ENCODE results near the gene LRRC3. TPM values are rescaled to one million over a fixed set of nuclear protein-coding genes. Genes with fewer than 3 reads are reported as not detected.
"Not testable (repeated sequence)": the region's sequence is repeated elsewhere in the genome, so short reads cannot be mapped to it uniquely, and the experiment has no call there.

LRRC3 gene
- 3.7 TPM for total RNA-seq

GRCh38 chr21:44454747-44455523 is at the start of gene LRRC3:
Gene LRRC3 (plus strand): TSS chr21:44455510. CDS start chr21:44456645, 1,135 bp downstream.
- FAIRE-seq (no peak), DNase-seq (ENCODE audit: low spot score in 2 of 2) (peak; percentile 66 to 84)

GRCh38 chr21:44405948-44406872 is 49.1 kb upstream of the LRRC3 start:
- DNase-seq (ENCODE audit: low spot score in 2 of 2) = no peak
- no peak for FAIRE-seq

GRCh38 chr21:44406953-44407352 is 48.4 kb upstream of the LRRC3 start:
- FAIRE-seq (no peak), DNase-seq (ENCODE audit: low spot score in 2 of 2) (no peak)

GRCh38 chr21:44407493-44407892 is 47.8 kb upstream of the LRRC3 start:
- no peak for FAIRE-seq
- DNase-seq (ENCODE audit: low spot score in 2 of 2) = no peak

GRCh38 chr21:44408226-44408625 is 47.1 kb upstream of the LRRC3 start:
- FAIRE-seq = no peak
- DNase-seq (ENCODE audit: low spot score in 2 of 2) = no peak

GRCh38 chr21:44413566-44414290 is 41.6 kb upstream of the LRRC3 start:
- DNase-seq (ENCODE audit: low spot score in 2 of 2) = no peak
- FAIRE-seq = no peak

- no peak for FAIRE-seq
- DNase-seq (ENCODE audit: low spot score in 2 of 2) = no peak
Measured at GRCh38 chr21:44414291-44415072, 40.8 kb upstream of the LRRC3 start.

- FAIRE-seq = no peak
- DNase-seq (ENCODE audit: low spot score in 2 of 2) = no peak
Measured at GRCh38 chr21:44415073-44416025, 40.0 kb upstream of the LRRC3 start.

- no peak for FAIRE-seq
- no peak for DNase-seq (ENCODE audit: low spot score in 2 of 2)
Measured at GRCh38 chr21:44416193-44416592, 39.1 kb upstream of the LRRC3 start.

GRCh38 chr21:44417621-44418107 is 37.6 kb upstream of the LRRC3 start:
- FAIRE-seq = not testable (repeated sequence)

GRCh38 chr21:44418108-44418875 is 37.0 kb upstream of the LRRC3 start:
- FAIRE-seq (no peak), DNase-seq (ENCODE audit: low spot score in 2 of 2) (no peak)

More at GRCh38 chr21:44417621-44418107, 37.6 kb upstream of the LRRC3 start:
- not testable (repeated sequence) for DNase-seq (ENCODE audit: low spot score in 2 of 2)

- DNase-seq (ENCODE audit: low spot score in 2 of 2) (no peak), FAIRE-seq (no peak)
Measured at GRCh38 chr21:44418876-44419230, 36.5 kb upstream of the LRRC3 start.

GRCh38 chr21:44419679-44420078 is 35.6 kb upstream of the LRRC3 start:
- no peak for FAIRE-seq
- DNase-seq (ENCODE audit: low spot score in 2 of 2) = no peak

GRCh38 chr21:44420416-44421205 is 34.7 kb upstream of the LRRC3 start:
- DNase-seq (ENCODE audit: low spot score in 2 of 2) = no peak
- no peak for FAIRE-seq

GRCh38 chr21:44421901-44422840 is 33.1 kb upstream of the LRRC3 start:
- no peak for FAIRE-seq
- no peak for DNase-seq (ENCODE audit: low spot score in 2 of 2)

- DNase-seq (ENCODE audit: low spot score in 2 of 2) = no peak
- FAIRE-seq = no peak
Measured at GRCh38 chr21:44423312-44423821, 31.9 kb upstream of the LRRC3 start.

Data from frontal cortex (tissue), 4 donors.